Breast epithelium (tissue), 3 donors: ENCODE results near the gene IER5L.

Experiments
- POLR2A ChIP-seq: fragments of 450-650 bp; IDR thresholded peaks from one replicate; pipeline ENCODE4 v1.6.1; 2016; ENCODE audit warnings: antibody characterized with exemption, mild to moderate bottlenecking, moderate library complexity
- TF ChIP-seq, protein P1 (sequence below), 3 donors: fragments of 450-650 bp; IDR thresholded peaks; one replicate each; pipeline ENCODE4 v1.5.1; 2016 to 2017; ENCODE audit warnings: antibody characterized with exemption in 3 of 3, mild to moderate bottlenecking in 3 of 3, moderate library complexity in 3 of 3

DNA sequence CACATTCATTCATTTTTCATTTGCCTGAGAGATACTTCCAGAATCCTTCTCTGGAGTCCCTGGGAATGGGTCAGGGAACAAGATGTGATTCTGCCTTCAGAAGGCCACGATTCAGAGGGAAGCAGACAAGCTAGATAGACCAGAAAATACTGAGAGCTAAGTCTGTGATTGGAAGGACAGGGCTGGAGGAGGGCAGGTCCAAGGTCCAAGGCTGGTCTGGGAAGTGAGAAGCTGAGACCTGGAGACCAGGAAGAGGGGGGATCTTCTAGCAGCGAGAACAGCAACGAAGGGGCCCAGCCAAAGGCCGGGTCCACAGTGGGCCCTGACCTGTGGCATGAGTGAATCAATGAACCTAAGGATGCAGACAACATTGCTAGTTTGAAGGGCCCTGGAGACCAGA, 4.1 kb upstream of the IER5L start:
- TF ChIP-seq POLR2A = no peak
- TF ChIP-seq, protein P1, sequence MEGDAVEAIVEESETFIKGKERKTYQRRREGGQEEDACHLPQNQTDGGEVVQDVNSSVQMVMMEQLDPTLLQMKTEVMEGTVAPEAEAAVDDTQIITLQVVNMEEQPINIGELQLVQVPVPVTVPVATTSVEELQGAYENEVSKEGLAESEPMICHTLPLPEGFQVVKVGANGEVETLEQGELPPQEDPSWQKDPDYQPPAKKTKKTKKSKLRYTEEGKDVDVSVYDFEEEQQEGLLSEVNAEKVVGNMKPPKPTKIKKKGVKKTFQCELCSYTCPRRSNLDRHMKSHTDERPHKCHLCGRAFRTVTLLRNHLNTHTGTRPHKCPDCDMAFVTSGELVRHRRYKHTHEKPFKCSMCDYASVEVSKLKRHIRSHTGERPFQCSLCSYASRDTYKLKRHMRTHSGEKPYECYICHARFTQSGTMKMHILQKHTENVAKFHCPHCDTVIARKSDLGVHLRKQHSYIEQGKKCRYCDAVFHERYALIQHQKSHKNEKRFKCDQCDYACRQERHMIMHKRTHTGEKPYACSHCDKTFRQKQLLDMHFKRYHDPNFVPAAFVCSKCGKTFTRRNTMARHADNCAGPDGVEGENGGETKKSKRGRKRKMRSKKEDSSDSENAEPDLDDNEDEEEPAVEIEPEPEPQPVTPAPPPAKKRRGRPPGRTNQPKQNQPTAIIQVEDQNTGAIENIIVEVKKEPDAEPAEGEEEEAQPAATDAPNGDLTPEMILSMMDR (IDR thresholded peaks at IDR 0.05) = no peak
